Measurements from ENCODE around the gene LRMDA. TPM values are rescaled to one million over a fixed set of nuclear protein-coding genes. Genes with fewer than 3 reads are reported as not detected.

LRMDA gene
- total RNA-seq, 1 donor from 2014 or later, result 4.5 TPM

DNA sequence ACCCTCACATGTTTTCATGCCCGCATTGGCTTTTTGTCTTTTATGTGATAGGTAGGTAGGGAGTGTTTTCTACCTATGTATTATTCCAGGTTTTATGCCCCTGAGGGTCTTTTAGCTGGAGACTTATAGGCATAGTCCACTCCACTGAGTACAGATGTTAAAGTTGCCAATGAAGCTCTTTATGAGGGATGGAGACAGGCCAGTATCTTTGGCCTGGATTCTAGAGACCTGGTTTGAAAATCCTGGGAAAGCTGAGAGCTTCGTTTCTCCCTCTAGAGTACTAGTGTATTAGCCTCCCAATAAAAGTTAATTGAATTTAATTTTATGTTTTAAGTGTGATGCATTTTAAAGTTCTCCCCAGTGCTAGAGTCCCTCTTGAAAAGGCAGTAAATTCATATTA lies 854.1 kb downstream of the LRMDA start:
- DNase-seq (ENCODE audit: low spot score in 2 of 2) (no peak), FAIRE-seq (no peak)

DNA sequence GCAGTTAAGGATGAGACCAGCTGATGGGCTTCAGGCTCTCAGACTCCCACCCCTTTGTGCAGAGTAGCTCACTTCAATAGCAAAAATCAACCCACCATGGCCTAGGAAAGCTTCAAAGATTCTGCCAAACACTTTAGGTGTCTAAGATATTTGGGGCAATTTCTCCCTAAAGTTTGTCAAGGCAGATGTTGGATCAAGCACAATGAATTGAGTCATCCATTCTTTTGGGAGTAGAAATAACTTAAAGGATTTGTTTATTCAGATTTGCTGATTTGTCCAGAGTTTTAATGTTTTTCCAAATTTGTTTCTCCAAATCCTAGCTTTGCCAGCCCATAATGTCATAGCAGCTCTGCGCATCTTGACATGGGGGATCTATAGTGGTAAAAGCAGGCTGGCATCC lies 855.1 kb downstream of the LRMDA start:
- DNase-seq (ENCODE audit: low spot score in 2 of 2) (no peak), FAIRE-seq (no peak)

- DNase-seq (ENCODE audit: low spot score in 2 of 2), result no peak
- no peak for FAIRE-seq
Measured at GRCh38 chr10:76287856-76288255, 856.4 kb downstream of the LRMDA start.

DNA sequence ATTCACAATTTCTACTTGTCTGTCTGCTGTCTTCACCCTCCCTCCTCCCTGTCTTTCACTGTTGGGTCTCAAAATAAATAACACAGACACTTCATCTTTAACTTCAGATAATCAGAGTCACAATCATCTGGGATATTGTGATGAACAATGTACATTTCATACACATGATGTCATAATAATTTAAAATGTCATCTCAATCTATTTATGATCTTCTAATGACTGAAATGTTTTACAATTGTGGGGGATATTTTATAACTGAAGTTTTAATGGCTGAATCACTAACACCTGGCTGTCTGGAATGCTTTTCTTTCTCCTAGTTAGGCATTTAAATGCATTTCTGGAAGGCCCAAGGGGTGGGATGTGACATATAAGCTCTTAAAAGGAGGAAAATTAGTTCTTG lies 859.8 kb downstream of the LRMDA start:
- DNase-seq (ENCODE audit: low spot score in 2 of 2) (no peak), FAIRE-seq (no peak)

GRCh38 chr10:76291885-76292284 lies 860.5 kb downstream of the LRMDA start:
- no peak for FAIRE-seq
- DNase-seq (ENCODE audit: low spot score in 2 of 2), result no peak

DNA sequence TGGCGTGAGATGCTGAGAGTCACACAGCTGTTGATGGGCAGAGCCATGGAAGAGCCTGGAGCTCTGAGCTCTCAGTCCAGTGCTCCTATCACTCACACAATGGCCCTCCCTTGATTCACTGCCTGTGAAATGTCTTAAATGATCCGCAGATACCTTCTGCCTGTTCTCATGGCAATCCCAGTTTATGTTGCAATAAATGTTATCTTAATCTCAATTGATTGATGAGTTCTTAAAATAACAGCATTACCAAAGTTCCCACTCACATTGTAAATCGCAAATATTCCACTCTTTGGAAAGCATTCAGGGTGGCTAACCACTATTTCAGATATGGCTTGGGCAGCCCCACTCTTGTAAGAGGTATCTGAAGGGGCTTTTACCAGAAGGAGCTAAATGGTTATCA lies 865.5 kb downstream of the LRMDA start:
- DNase-seq (ENCODE audit: low spot score in 2 of 2) (no peak), FAIRE-seq (no peak)

- no peak for FAIRE-seq
- no peak for DNase-seq (ENCODE audit: low spot score in 2 of 2)
Measured at GRCh38 chr10:76297358-76297757, 865.9 kb downstream of the LRMDA start.

DNA sequence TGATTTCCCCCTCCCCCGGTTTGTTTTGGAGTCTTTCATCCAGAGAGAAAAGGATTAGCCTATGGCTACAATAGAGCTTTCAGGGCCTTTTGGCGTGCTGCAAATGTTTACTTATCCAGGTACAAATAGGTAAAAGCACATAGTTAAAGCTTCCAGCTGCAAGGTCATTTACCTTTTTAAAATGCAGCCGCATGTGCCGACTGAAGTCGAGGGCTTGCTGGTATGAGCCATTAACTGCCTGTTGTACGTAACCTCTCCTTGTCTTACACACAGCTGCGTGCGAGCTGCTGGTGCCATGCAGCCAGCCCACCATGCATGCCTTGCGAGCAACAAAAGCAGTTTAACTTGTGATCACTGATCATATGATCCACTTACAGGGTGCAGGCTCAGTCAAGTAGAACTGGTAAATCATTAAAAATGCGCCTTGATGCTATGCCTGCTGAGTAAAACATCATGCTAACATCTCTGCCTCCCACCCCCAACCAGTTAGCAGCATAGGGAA lies 866.4 kb downstream of the LRMDA start:
- DNase-seq (ENCODE audit: low spot score in 2 of 2), result no peak
- no peak for FAIRE-seq

GRCh38 chr10:76298329-76298728 lies 866.9 kb downstream of the LRMDA start:
- FAIRE-seq, result no peak
- DNase-seq (ENCODE audit: low spot score in 2 of 2), result no peak

DNA sequence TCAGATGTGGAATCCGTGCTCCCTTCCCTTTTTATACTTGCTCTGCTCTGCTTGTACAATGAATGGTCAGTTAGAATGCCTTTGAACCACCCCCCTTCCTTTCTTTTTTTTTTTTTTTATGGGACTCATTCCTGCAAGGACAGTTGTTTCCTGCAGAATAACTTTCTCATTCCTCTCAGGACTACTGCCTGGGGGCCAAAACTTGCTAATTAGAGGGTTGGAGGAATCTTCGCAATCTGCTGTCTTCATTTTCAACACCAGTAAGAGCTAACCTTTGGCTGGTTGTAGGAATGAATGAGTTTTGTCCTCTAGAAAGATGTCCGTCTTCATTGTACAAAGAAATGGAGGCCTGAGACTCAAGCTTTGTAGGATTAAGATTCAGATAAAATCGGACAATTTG lies 868.1 kb downstream of the LRMDA start:
- no peak for FAIRE-seq
- no peak for DNase-seq (ENCODE audit: low spot score in 2 of 2)

- FAIRE-seq (no peak), DNase-seq (ENCODE audit: low spot score in 2 of 2) (no peak)
Measured at GRCh38 chr10:76301211-76301610, 869.8 kb downstream of the LRMDA start.

GRCh38 chr10:76301950-76302349 lies 870.5 kb downstream of the LRMDA start:
- FAIRE-seq (no peak), DNase-seq (ENCODE audit: low spot score in 2 of 2) (no peak)

GRCh38 chr10:76302481-76302880 lies 871.1 kb downstream of the LRMDA start:
- DNase-seq (ENCODE audit: low spot score in 2 of 2), result no peak
- FAIRE-seq, result no peak

GRCh38 chr10:76302961-76303630 lies 871.7 kb downstream of the LRMDA start:
- FAIRE-seq, result no peak
- DNase-seq (ENCODE audit: low spot score in 2 of 2), result no peak

GRCh38 chr10:76303682-76304316 lies 872.4 kb downstream of the LRMDA start:
- DNase-seq (ENCODE audit: low spot score in 2 of 2) (peak in 1 of 2 donors; percentile 48), FAIRE-seq (no peak)

DNA sequence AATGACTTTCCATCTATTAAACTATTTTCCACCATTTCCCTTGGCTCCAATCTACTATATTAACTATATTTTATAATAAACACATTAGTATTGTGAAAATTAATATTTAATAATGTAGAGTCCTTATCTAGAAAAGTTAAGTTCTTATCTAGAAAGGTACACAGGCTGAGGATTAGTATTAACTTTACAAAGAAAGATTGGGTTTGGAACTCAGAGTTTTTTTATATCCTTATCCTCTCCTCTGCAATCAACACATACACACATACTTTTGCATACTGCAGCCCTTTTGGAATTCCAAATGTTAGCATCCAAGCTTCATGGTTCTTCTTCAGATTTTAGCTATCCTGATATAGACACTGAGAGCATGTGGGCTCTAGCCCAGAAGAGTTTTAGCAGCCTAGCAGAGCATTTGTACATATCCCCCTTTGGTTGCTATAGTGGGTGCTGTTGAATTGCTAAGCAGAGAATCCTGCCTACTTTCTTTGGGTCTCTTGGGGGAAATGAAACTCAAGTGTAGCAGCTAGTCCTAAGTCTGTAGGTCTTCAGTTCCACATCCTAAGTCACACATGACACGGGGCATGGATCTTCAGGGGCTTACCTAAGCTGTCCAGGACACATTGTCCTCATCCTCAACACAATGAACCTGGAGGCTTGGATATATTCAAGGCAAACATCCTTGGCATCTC lies 874.6 kb downstream of the LRMDA start:
- DNase-seq (ENCODE audit: low spot score in 2 of 2) (no peak), FAIRE-seq (no peak)

GRCh38 chr10:76306856-76307255 lies 875.4 kb downstream of the LRMDA start:
- FAIRE-seq (no peak), DNase-seq (ENCODE audit: low spot score in 2 of 2) (no peak)

- FAIRE-seq, result no peak
- no peak for DNase-seq (ENCODE audit: low spot score in 2 of 2)
Measured at GRCh38 chr10:76309070-76309469, 877.6 kb downstream of the LRMDA start.

DNA sequence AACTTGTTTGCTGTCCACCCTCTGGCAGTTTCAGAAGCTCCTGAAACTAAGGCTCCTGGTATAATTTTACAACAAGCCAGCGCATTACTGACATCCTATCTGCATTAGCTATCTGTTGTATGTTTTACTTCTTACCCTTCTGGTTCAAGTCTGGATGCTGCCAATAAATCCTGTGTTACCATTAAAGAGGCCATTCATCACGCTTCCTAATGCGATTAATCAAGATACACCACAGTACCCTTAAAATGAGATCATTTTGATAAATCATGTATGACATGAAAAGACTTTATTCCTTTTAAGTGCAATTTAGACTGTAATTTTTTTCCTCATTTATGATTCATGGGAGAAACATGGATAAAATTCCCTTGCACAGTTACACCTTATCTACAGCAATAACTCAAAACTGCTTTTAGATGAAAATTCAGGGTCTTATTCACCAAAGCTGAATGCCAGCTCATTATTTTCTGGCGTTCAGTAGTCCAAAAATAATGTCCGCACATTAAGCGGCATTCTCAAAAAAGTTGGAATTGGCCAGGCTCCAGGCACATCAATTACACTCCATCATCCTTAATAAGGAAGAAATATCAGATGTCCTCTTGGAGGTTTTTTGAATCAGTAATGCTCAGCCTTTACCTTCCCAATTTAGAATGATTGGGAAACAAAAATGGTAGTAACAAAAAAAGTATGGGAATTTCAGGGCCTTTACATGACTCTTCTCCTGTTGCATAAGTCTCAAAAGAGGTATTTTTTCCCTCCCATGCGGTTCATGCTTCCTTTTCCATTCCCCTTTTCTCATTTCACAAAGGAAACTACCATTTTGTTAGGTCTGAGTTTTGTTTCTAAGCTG lies 878.5 kb downstream of the LRMDA start:
- no peak for FAIRE-seq

DNA sequence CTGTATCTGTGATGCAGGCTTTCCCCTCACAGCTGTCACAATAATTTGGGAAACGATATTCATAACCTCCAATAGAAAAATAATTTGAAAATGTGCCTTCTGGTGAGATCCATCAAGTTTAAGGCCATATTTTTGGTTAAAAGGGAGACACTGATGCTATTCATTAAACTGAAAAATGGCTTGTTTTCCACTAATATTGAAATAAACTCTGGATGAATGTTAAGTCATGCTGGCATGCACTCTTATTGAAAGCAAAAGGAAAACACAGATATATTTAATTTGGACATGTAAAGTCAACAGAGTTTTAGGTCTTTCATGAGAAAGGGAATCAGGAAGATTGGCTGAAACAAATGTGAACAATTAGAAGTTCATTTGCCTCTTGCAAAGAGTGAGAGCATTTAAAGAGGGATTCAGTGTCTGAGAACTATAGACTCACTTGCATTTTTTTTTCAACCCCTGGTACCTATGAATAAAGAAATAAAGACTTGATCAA lies 879.2 kb downstream of the LRMDA start:
- FAIRE-seq, result no peak
- no peak for DNase-seq (ENCODE audit: low spot score in 2 of 2)

More for the DNA sequence above, 878.5 kb downstream of the LRMDA start:
- no peak for DNase-seq (ENCODE audit: low spot score in 2 of 2)
